AG09309 (cell line): ENCODE measurements around the gene PTPRT.

Experiments
- DNase-seq: peaks from one replicate; pipeline ENCODE4 v3.0.0-alpha.2; 2010; ENCODE audit warnings: low read depth
- H3K4me3 ChIP-seq: 2 replicates; pipeline ENCODE4 v1.5.1; 2011; ENCODE audit warnings: mild to moderate bottlenecking, low read depth, low read length, moderate library complexity; ENCODE audit not compliant: control insufficient read depth
- CTCF ChIP-seq: IDR thresholded peaks from 2 replicates; pipeline ENCODE4 v1.5.1; 2011; ENCODE audit warnings: mild to moderate bottlenecking, low read depth, low read length, inconsistent platforms; ENCODE audit not compliant: insufficient read depth, control insufficient read depth; ENCODE audit errors: missing control alignments

Gene PTPRT

GRCh38 chr20:42461965-42462593 is 727.6 kb downstream of the PTPRT start:
- no peak for DNase-seq
- H3K4me3 ChIP-seq = no peak overlapping the region
- TF ChIP-seq CTCF = no peak

GRCh38 chr20:42461291-42461690 is 728.4 kb downstream of the PTPRT start:
- no peak overlapping the region for H3K4me3 ChIP-seq
- no peak for TF ChIP-seq CTCF
- no peak for DNase-seq

GRCh38 chr20:42447270-42447669 is 742.4 kb downstream of the PTPRT start:
- no peak for TF ChIP-seq CTCF
- DNase-seq = no peak
- no peak overlapping the region for H3K4me3 ChIP-seq

GRCh38 chr20:42444799-42445198 is 744.9 kb downstream of the PTPRT start:
- TF ChIP-seq CTCF = no peak
- no peak overlapping the region for H3K4me3 ChIP-seq

GRCh38 chr20:42443200-42443599 is 746.5 kb downstream of the PTPRT start:
- TF ChIP-seq CTCF = no peak
- H3K4me3 ChIP-seq = no peak overlapping the region
- no peak for DNase-seq

More at GRCh38 chr20:42444799-42445198, 744.9 kb downstream of the PTPRT start:
- DNase-seq = no peak

- no peak for DNase-seq
- no peak for TF ChIP-seq CTCF
Observed at GRCh38 chr20:42442716-42443115, 747.0 kb downstream of the PTPRT start.

GRCh38 chr20:42441864-42442331 is 747.8 kb downstream of the PTPRT start:
- no peak for TF ChIP-seq CTCF
- no peak for DNase-seq
- H3K4me3 ChIP-seq = no peak overlapping the region

More at GRCh38 chr20:42442716-42443115, 747.0 kb downstream of the PTPRT start:
- no peak overlapping the region for H3K4me3 ChIP-seq
